K562 treated with DMSO at 1 percent for 12 hours (cell line): Measurements from ENCODE around the gene FAM120AOS. TPM values are rescaled to one million over a fixed set of nuclear protein-coding genes. Genes with fewer than 3 reads are reported as not detected.

Experiments used
- total RNA-seq: library from RNA; unstranded; fragments of 300-600 nt; gene quantifications from 2 replicates; pipeline ENCODE4 v1.2.3, GENCODE V29; 2022; ENCODE audit not compliant: insufficient read depth

The FAM120AOS gene
- total RNA-seq, result 26.9 and 42.5 TPM in 2 replicates

GRCh38 chr9:93453047-93453914 is at the start of gene FAM120AOS:
Gene FAM120AOS, minus strand, starts transcription at chr9:93453581. Its CDS starts 872 bp downstream, at chr9:93452709.

GRCh38 chr9:93450945-93451815 is 2.2 kb downstream of the FAM120AOS start, which contains the start of gene FAM120A:
Gene FAM120A, plus strand, starts transcription at chr9:93451685. Its CDS starts 231 bp downstream, at chr9:93451916.

Other genes starting within 250 kb of the FAM120AOS start
- gene FAM120A, start 1.9 kb downstream of the FAM120AOS start, total RNA-seq, result 8.5 and 29.9 TPM in 2 replicates
- gene PHF2, start 123.0 kb upstream of the FAM120AOS start, total RNA-seq, result 7.5 and 17.9 TPM in 2 replicates